A673 (cell line): ENCODE results near the gene B4GALNT4. TPM values are rescaled to one million over a fixed set of nuclear protein-coding genes. Genes with fewer than 3 reads are reported as not detected.
A peak's percentile ranks its signal among the peaks of the same experiment; 100 is the strongest.

Experiments used
- BruUV-seq: library from RNA; stranded (reverse); fragments of 400-500 nt; replicated peaks from 2 replicates; lab custom pipeline; 2021; lab: Mats Ljungman, UMichigan
- CTCF ChIA-PET: fragments of 300-600 bp; sonication (Branson Sonifier 250); formaldehyde crosslinking; loops from one replicate; lab custom pipeline; 2022; ENCODE audit warnings: antibody characterized with exemption; lab: Charles Lee
- POLR2A ChIA-PET: fragments of 300-600 bp; sonication (Branson Sonifier 250); formaldehyde crosslinking; loops from one replicate; lab custom pipeline; 2022; ENCODE audit warnings: antibody characterized with exemption; ENCODE audit not compliant: low non-redundant PET; lab: Charles Lee
- DNase-seq: peaks from one replicate; pipeline ENCODE4 v3.0.0-alpha.2; 2015; ENCODE audit warnings: low spot score
- H3K27ac ChIP-seq: fragments of 200-600 bp; sonication (generic); 2 replicates; pipeline ENCODE4 v1.5.1; 2016; ENCODE audit warnings: mixed run types, low read depth, mild to moderate bottlenecking, mixed read lengths, antibody characterized with exemption, low read length; ENCODE audit not compliant: poor library complexity, severe bottlenecking
- H3K27me3 ChIP-seq: fragments of 200-600 bp; sonication (generic); replicated peaks from 2 replicates; pipeline ENCODE4 v1.6.1; 2017; ENCODE audit warnings: mixed run types, low read depth, mild to moderate bottlenecking, mixed read lengths, antibody characterized with exemption, low read length; ENCODE audit not compliant: insufficient read depth, poor library complexity
- H3K36me3 ChIP-seq: fragments of 200-600 bp; sonication (generic); 2 replicates; pipeline ENCODE4 v1.6.1; 2016; ENCODE audit warnings: mixed run types, mild to moderate bottlenecking, mixed read lengths, antibody characterized with exemption, low read length; ENCODE audit not compliant: insufficient read depth, poor library complexity, severe bottlenecking
- H3K4me1 ChIP-seq: fragments of 200-600 bp; sonication (generic); 2 replicates; pipeline ENCODE4 v1.6.1; 2017; ENCODE audit warnings: mixed run types, mild to moderate bottlenecking, mixed read lengths, antibody characterized with exemption, low read length; ENCODE audit not compliant: insufficient read depth, poor library complexity, severe bottlenecking
- H3K4me3 ChIP-seq: fragments of 200-600 bp; sonication (generic); 2 replicates; pipeline ENCODE4 v1.5.1; 2016; ENCODE audit warnings: low read depth, mixed run types, mild to moderate bottlenecking, mixed read lengths, low read length; ENCODE audit not compliant: poor library complexity, severe bottlenecking
- H3K9me3 ChIP-seq: fragments of 200-600 bp; sonication (generic); 2 replicates; pipeline ENCODE4 v1.6.1; 2016; ENCODE audit warnings: mixed run types, low read depth, mild to moderate bottlenecking, mixed read lengths, antibody characterized with exemption, low read length; ENCODE audit not compliant: poor library complexity, severe bottlenecking
- EZH2 ChIP-seq: fragments of 200-600 bp; sonication (generic); IDR thresholded peaks from 2 replicates; pipeline ENCODE4 v1.6.1; 2017; ENCODE audit warnings: borderline replicate concordance, low read depth, mild to moderate bottlenecking, mixed read lengths, antibody characterized with exemption, low read length; ENCODE audit not compliant: poor library complexity, severe bottlenecking
- intact Hi-C: fragments of 100-400 bp; cut with micrococcal nuclease; formaldehyde crosslinking; loops from one replicate; pipeline ENCODE4 v1.10.0; 2022; ENCODE audit not compliant: unreplicated experiment
- total RNA-seq: library from RNA; stranded (reverse); gene quantifications from 2 replicates; pipeline ENCODE4 v1.2.3, GENCODE V29; 2021
- TF ChIP-seq, protein P1 (sequence below): fragments of 300-800, 200-600 bp; sonication (generic); conservative IDR thresholded peaks from 2 replicates; pipeline ENCODE4 v1.5.1; 2017; ENCODE audit warnings: low read depth, mild to moderate bottlenecking, antibody characterized with exemption, low read length, moderate library complexity, mixed read lengths

The B4GALNT4 gene
- total RNA-seq, 1 experiment from 2014 or later, result 19.0 TPM

- Histone ChIP-seq H3K36me3 (no peaks in the 10 kb centered on the region), H3K4me1 (peaks cover 9% of the 10 kb centered on the region), H3K27ac (no peak overlapping the region), H3K4me3 (no peak overlapping the region), H3K9me3 (no peaks in the 10 kb centered on the region), H3K27me3 (no peaks in the 10 kb centered on the region)
- POLR2A ChIA-PET, result no interaction called here
- DNase-seq, result no peak
- no peak for TF ChIP-seq EZH2
- TF ChIP-seq, protein P1, sequence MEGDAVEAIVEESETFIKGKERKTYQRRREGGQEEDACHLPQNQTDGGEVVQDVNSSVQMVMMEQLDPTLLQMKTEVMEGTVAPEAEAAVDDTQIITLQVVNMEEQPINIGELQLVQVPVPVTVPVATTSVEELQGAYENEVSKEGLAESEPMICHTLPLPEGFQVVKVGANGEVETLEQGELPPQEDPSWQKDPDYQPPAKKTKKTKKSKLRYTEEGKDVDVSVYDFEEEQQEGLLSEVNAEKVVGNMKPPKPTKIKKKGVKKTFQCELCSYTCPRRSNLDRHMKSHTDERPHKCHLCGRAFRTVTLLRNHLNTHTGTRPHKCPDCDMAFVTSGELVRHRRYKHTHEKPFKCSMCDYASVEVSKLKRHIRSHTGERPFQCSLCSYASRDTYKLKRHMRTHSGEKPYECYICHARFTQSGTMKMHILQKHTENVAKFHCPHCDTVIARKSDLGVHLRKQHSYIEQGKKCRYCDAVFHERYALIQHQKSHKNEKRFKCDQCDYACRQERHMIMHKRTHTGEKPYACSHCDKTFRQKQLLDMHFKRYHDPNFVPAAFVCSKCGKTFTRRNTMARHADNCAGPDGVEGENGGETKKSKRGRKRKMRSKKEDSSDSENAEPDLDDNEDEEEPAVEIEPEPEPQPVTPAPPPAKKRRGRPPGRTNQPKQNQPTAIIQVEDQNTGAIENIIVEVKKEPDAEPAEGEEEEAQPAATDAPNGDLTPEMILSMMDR, result no peak
- intact Hi-C loops, result no loop called here
- no TSS peak for BruUV-seq
- CTCF ChIA-PET, result interaction anchor here (0.6 kb wide), 1 partner anchor 63 kb away, joined by 8 read pairs; no protein-coding TSS in a partner anchor
Observed at GRCh38 chr11:367956-368413, 1.3 kb upstream of the B4GALNT4 start.

- Histone ChIP-seq H3K9me3 (no peaks in the 10 kb centered on the region), H3K27me3 (no peaks in the 10 kb centered on the region), H3K4me1 (peaks cover 9% of the 10 kb centered on the region), H3K4me3 (peak overlapping the region; percentile 31), H3K36me3 (no peaks in the 10 kb centered on the region), H3K27ac (no peak overlapping the region)
- ChIA-PET CTCF (interaction anchor here (0.6 kb wide), 1 partner anchor 64 kb away, joined by 8 read pairs; no protein-coding TSS in a partner anchor), POLR2A (no interaction called here)
- TF ChIP-seq, protein P1, result no peak
- no peak for TF ChIP-seq EZH2
- no TSS peak for BruUV-seq
- intact Hi-C loops, result no loop called here
- DNase-seq, result no peak
Observed at GRCh38 chr11:368414-369335, 624 bp upstream of the B4GALNT4 start.

GRCh38 chr11:370070-370941 is 1.0 kb downstream of the B4GALNT4 start:
- BruUV-seq, result no TSS peak
- ChIA-PET POLR2A (no interaction called here), CTCF (no interaction called here)
- H3K27me3 ChIP-seq, result no peaks in the 10 kb centered on the region
- no peaks in the 10 kb centered on the region for H3K36me3 ChIP-seq
- DNase-seq, result no peak
- no peak for TF ChIP-seq EZH2
- TF ChIP-seq, protein P1, result no peak
- peaks cover 9% of the 10 kb centered on the region for H3K4me1 ChIP-seq
- no peak overlapping the region for H3K27ac ChIP-seq
- H3K9me3 ChIP-seq, result no peaks in the 10 kb centered on the region
- intact Hi-C loops, result no loop called here
- H3K4me3 ChIP-seq, result peak overlapping the region; percentile 44
